GM23338 (cell line): ENCODE measurements around the gene LMO7. TPM values are rescaled to one million over a fixed set of nuclear protein-coding genes. Genes with fewer than 3 reads are reported as not detected.
A peak's percentile ranks its signal among the peaks of the same experiment; 100 is the strongest.

Experiments
- ATAC-seq: fragments of 200-7000 bp; cut with Tn5 transposase; 3 replicates; pipeline ENCODE4 v1.9.1; 2020
- DNase-seq: peaks from one replicate; pipeline ENCODE4 v3.0.0-alpha.2; 2015; ENCODE audit warnings: low spot score
- H2AFZ ChIP-seq: fragments of 200-600 bp; sonication (generic); 2 replicates; pipeline ENCODE4 v1.8.0; 2016; ENCODE audit warnings: antibody characterized with exemption, mild to moderate bottlenecking, moderate library complexity
- H3F3A ChIP-seq: fragments of 200-600 bp; sonication (generic); replicated peaks from 2 replicates; pipeline ENCODE4 v1.8.0; 2017; ENCODE audit warnings: antibody characterized with exemption, mixed run types, low read depth
- H3K27ac ChIP-seq: fragments of 200-600 bp; sonication (generic); 2 replicates; pipeline ENCODE4 v1.6.1; 2016; ENCODE audit warnings: low read depth
- H3K27me3 ChIP-seq: fragments of 200-600 bp; sonication (generic); 2 replicates; pipeline ENCODE4 v1.8.0; 2016; ENCODE audit warnings: mild to moderate bottlenecking, mixed run types, moderate library complexity; ENCODE audit not compliant: insufficient read depth
- H3K36me3 ChIP-seq: fragments of 200-600 bp; sonication (generic); 2 replicates; pipeline ENCODE4 v1.8.0; 2016; ENCODE audit warnings: mild to moderate bottlenecking; ENCODE audit not compliant: insufficient read depth
- H3K4me1 ChIP-seq: fragments of 200-600 bp; sonication (generic); 2 replicates; pipeline ENCODE4 v1.8.0; 2016; ENCODE audit warnings: mild to moderate bottlenecking, moderate library complexity; ENCODE audit not compliant: insufficient read depth
- H3K4me2 ChIP-seq: fragments of 200-600 bp; sonication (generic); 2 replicates; pipeline ENCODE4 v1.7.1; 2017; ENCODE audit warnings: mixed run types
- H3K4me3 ChIP-seq: fragments of 200-600 bp; sonication (generic); 2 replicates; pipeline ENCODE4 v1.6.1; 2016; ENCODE audit warnings: mixed run types
- H3K79me2 ChIP-seq: fragments of 200-600 bp; sonication (generic); replicated peaks from 2 replicates; pipeline ENCODE4 v1.8.0; 2017; ENCODE audit warnings: mild to moderate bottlenecking; ENCODE audit not compliant: insufficient read depth
- H3K9me2 ChIP-seq: fragments of 200-600 bp; sonication (generic); 2 replicates; pipeline ENCODE4 v1.8.0; 2017; ENCODE audit not compliant: insufficient read depth
- H4K20me1 ChIP-seq: fragments of 200-600 bp; sonication (generic); replicated peaks from 2 replicates; pipeline ENCODE4 v1.8.0; 2017; ENCODE audit warnings: mild to moderate bottlenecking; ENCODE audit not compliant: insufficient read depth
- H3K27ac Mint-ChIP-seq: 2 replicates; pipeline ENCODE4 v1.8.0; 2020; ENCODE audit warnings: inconsistent platforms, mild to moderate bottlenecking, moderate library complexity, mixed read lengths
- H3K27me3 Mint-ChIP-seq: 3 replicates; pipeline ENCODE4 v1.8.0; 2022; ENCODE audit warnings: low read depth, mild to moderate bottlenecking, moderate library complexity, mixed read lengths, inconsistent platforms; ENCODE audit not compliant: insufficient read depth, poor library complexity
- H3K36me3 Mint-ChIP-seq: 3 replicates; pipeline ENCODE4 v1.8.0; 2021; ENCODE audit warnings: low read depth, mild to moderate bottlenecking, inconsistent platforms, moderate library complexity, mixed read lengths
- H3K4me1 Mint-ChIP-seq: 3 replicates; pipeline ENCODE4 v1.8.0; 2020; ENCODE audit warnings: mild to moderate bottlenecking, inconsistent platforms, mixed read lengths
- H3K4me3 Mint-ChIP-seq: 3 replicates; pipeline ENCODE4 v1.8.0; 2021; ENCODE audit warnings: moderate library complexity, mild to moderate bottlenecking, inconsistent platforms, mixed read lengths
- H3K9me3 Mint-ChIP-seq: 3 replicates; pipeline ENCODE4 v1.8.0; 2020; ENCODE audit warnings: moderate library complexity, mild to moderate bottlenecking, inconsistent platforms, mixed read lengths
- CREB1 ChIP-seq: fragments of 250-450 bp; sonication (Bioruptor Pico); IDR thresholded peaks from 2 replicates; pipeline ENCODE4 v1.5.0; 2020; ENCODE audit warnings: low read depth, mild to moderate bottlenecking, moderate library complexity
- EZH2 ChIP-seq: fragments of 200-600 bp; sonication (generic); IDR thresholded peaks from one replicate; pipeline ENCODE4 v1.8.0; 2017; ENCODE audit warnings: antibody characterized with exemption, mild to moderate bottlenecking, low read depth; ENCODE audit not compliant: unreplicated experiment
- EZH2phosphoT487 ChIP-seq: fragments of 200-600 bp; sonication (generic); IDR thresholded peaks from one replicate; pipeline ENCODE4 v1.8.1; 2018; ENCODE audit warnings: antibody characterized with exemption; ENCODE audit not compliant: unreplicated experiment
- JUNB ChIP-seq: IDR thresholded peaks from one replicate; pipeline ENCODE4 v1.6.1; 2016; ENCODE audit warnings: antibody characterized with exemption; ENCODE audit not compliant: unreplicated experiment
- NANOG ChIP-seq: IDR thresholded peaks from 2 replicates; pipeline ENCODE4 v1.6.1; 2016; ENCODE audit warnings: antibody characterized with exemption, borderline replicate concordance
- POLR2AphosphoS5 ChIP-seq: IDR thresholded peaks from 2 replicates; pipeline ENCODE4 v1.6.1; 2016; ENCODE audit warnings: antibody characterized with exemption, low read depth
- STAT1 ChIP-seq: IDR thresholded peaks from one replicate; pipeline ENCODE4 v1.6.1; 2016; ENCODE audit warnings: antibody characterized with exemption; ENCODE audit not compliant: unreplicated experiment
- ZNF114 ChIP-seq: fragments of 250-450 bp; sonication (Bioruptor Pico); IDR thresholded peaks from 2 replicates; pipeline ENCODE4 v1.5.0; 2020; ENCODE audit warnings: mild to moderate bottlenecking, moderate library complexity
- ZNF331 ChIP-seq: fragments of 250-450 bp; sonication (Bioruptor Pico); IDR thresholded peaks from 2 replicates; pipeline ENCODE4 v1.5.0; 2020; ENCODE audit warnings: low read depth, mild to moderate bottlenecking, moderate library complexity
- polyA plus RNA-seq: library from polyadenylated mRNA; unstranded; fragments of >200 nt; fragmentation: Nextera tagmentation; extraction: Ambion mirVana; gene quantifications from 2 replicates; pipeline ENCODE4 v1.2.1, GENCODE V29; 2016
- total RNA-seq: library from RNA; depleted of rRNA; stranded (reverse); fragments of >200 nt; shearing (Covaris generic); gene quantifications from 2 replicates; pipeline ENCODE4 v1.2.3, GENCODE V29; 2014
- TF ChIP-seq, protein P1 (sequence below): IDR thresholded peaks from 2 replicates; pipeline ENCODE4 v1.6.1; 2016; ENCODE audit warnings: antibody characterized with exemption
- TF ChIP-seq, protein P2 (sequence below), 2 experiments: fragments of 200-600 bp in 1 of 2; sonication (generic) in 1 of 2; conservative IDR thresholded peaks; 2 replicates each; pipeline versions ENCODE4 v1.5.1 to v1.6.1; 2016 to 2017; ENCODE audit warnings: antibody characterized with exemption in 2 of 2, low read depth in 2 of 2, mild to moderate bottlenecking in 2 of 2, moderate library complexity in 1 of 2
- TF ChIP-seq, protein P3 (sequence below): fragments of 250-450 bp; sonication (Bioruptor Pico); IDR thresholded peaks from 2 replicates; pipeline ENCODE4 v1.5.0; 2020; ENCODE audit warnings: mild to moderate bottlenecking, moderate library complexity

Gene LMO7
- total and polyA plus RNA-seq, 2 experiments from 2014 or later, result 22.3 to 26.9 TPM

DNA sequence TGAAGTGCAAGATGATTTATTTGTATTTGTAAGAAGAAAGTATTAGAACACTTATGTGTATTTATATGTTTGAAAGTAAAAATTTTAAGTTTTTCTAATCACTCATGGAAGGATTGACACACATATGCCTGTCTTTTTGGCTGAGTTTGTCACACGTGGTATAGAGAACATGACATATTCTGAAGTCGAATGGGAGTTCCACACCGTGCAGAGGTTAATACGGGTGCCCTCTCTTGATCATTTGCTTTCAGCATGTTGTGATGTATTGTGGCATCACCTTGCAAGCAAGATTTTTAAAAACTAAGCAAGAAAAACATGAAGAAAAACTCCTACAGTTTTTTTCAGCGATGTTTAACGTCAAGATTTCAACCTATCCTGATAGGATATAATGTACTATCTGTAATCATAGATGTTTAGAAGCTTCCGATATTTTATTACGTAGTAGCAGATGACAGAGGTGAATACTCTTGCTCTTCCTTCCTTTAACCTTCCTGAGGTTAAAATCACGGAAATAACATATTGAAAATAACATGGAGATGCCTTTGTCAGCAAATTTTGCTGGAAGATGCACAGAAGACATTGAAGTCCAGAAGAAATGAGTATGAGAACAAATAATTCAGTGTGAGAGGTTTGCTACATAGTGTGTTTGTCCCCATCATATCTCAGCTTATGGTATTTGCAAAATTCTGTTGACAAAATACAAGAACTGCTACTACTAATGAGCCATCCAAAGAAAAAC lies 231.4 kb downstream of the LMO7 start (continued):
- TF ChIP-seq JUNB, result no peak
- TF ChIP-seq EZH2, result no peak
- TF ChIP-seq ZNF331 (CRISPR knock-in tag), result no peak
- TF ChIP-seq, protein P1, sequence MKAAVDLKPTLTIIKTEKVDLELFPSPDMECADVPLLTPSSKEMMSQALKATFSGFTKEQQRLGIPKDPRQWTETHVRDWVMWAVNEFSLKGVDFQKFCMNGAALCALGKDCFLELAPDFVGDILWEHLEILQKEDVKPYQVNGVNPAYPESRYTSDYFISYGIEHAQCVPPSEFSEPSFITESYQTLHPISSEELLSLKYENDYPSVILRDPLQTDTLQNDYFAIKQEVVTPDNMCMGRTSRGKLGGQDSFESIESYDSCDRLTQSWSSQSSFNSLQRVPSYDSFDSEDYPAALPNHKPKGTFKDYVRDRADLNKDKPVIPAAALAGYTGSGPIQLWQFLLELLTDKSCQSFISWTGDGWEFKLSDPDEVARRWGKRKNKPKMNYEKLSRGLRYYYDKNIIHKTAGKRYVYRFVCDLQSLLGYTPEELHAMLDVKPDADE, result no peak
- TF ChIP-seq STAT1, result no peak

DNA sequence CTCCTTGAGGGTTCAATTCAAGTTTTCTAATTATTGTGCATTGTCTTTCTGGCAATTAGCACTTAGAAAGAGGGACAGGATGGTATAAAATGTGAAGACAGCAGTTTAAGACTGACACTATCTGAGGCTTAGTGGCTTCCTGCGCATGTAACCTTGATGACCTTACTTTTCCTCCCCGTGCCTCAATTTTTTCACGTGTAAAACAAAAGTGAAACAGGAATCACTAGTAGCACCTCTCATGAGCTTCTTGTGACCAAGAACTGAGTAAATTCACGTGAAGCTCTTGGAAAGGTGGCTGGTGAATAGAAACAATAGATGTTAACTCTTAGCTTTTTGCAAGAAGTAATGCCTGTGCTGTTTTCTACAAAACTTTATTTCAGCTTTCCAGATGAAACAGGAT lies 233.9 kb downstream of the LMO7 start:
- no peaks in the 10 kb centered on the region for H3K36me3 ChIP-seq
- no peak overlapping the region for H3K27ac ChIP-seq
- DNase-seq (no peak), ATAC-seq (no peak)
- H3K36me3 Mint-ChIP-seq, result no peaks in the 10 kb centered on the region
- peaks cover 19% of the 10 kb centered on the region for H3K4me1 Mint-ChIP-seq
- H3K27me3 Mint-ChIP-seq, result no peaks in the 10 kb centered on the region
- H2AFZ ChIP-seq, result no peak overlapping the region
- no peaks in the 10 kb centered on the region for H3K27me3 ChIP-seq
- no peaks in the 10 kb centered on the region for H3F3A ChIP-seq
- H3K4me2 ChIP-seq, result peak overlapping the region; percentile 24; the same call in 1 of the 2 replicates
- no peak overlapping the region for H3K4me3 Mint-ChIP-seq
- H3K9me2 ChIP-seq, result no peaks in the 10 kb centered on the region
- H3K9me3 Mint-ChIP-seq, result no peaks in the 10 kb centered on the region
- peak overlapping the region; percentile 24 for H3K27ac Mint-ChIP-seq
- no peaks in the 10 kb centered on the region for H4K20me1 ChIP-seq
- no peaks in the 10 kb centered on the region for H3K79me2 ChIP-seq
- no peak overlapping the region for H3K4me3 ChIP-seq
- H3K4me1 ChIP-seq, result peaks cover 20% of the 10 kb centered on the region
- TF ChIP-seq, protein P1, result no peak
- TF ChIP-seq CREB1 (CRISPR knock-in tag) (no peak), POLR2AphosphoS5 (no peak), NANOG (no peak), STAT1 (no peak), ZNF331 (CRISPR knock-in tag) (no peak), ZNF114 (no peak), EZH2phosphoT487 (no peak), EZH2 (no peak), JUNB (no peak)
- TF ChIP-seq, protein P2, sequence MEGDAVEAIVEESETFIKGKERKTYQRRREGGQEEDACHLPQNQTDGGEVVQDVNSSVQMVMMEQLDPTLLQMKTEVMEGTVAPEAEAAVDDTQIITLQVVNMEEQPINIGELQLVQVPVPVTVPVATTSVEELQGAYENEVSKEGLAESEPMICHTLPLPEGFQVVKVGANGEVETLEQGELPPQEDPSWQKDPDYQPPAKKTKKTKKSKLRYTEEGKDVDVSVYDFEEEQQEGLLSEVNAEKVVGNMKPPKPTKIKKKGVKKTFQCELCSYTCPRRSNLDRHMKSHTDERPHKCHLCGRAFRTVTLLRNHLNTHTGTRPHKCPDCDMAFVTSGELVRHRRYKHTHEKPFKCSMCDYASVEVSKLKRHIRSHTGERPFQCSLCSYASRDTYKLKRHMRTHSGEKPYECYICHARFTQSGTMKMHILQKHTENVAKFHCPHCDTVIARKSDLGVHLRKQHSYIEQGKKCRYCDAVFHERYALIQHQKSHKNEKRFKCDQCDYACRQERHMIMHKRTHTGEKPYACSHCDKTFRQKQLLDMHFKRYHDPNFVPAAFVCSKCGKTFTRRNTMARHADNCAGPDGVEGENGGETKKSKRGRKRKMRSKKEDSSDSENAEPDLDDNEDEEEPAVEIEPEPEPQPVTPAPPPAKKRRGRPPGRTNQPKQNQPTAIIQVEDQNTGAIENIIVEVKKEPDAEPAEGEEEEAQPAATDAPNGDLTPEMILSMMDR (conservative IDR thresholded peaks at IDR 0.05; ENCODE audit: low read depth in 2 of 2), result no peak
- TF ChIP-seq, protein P3, sequence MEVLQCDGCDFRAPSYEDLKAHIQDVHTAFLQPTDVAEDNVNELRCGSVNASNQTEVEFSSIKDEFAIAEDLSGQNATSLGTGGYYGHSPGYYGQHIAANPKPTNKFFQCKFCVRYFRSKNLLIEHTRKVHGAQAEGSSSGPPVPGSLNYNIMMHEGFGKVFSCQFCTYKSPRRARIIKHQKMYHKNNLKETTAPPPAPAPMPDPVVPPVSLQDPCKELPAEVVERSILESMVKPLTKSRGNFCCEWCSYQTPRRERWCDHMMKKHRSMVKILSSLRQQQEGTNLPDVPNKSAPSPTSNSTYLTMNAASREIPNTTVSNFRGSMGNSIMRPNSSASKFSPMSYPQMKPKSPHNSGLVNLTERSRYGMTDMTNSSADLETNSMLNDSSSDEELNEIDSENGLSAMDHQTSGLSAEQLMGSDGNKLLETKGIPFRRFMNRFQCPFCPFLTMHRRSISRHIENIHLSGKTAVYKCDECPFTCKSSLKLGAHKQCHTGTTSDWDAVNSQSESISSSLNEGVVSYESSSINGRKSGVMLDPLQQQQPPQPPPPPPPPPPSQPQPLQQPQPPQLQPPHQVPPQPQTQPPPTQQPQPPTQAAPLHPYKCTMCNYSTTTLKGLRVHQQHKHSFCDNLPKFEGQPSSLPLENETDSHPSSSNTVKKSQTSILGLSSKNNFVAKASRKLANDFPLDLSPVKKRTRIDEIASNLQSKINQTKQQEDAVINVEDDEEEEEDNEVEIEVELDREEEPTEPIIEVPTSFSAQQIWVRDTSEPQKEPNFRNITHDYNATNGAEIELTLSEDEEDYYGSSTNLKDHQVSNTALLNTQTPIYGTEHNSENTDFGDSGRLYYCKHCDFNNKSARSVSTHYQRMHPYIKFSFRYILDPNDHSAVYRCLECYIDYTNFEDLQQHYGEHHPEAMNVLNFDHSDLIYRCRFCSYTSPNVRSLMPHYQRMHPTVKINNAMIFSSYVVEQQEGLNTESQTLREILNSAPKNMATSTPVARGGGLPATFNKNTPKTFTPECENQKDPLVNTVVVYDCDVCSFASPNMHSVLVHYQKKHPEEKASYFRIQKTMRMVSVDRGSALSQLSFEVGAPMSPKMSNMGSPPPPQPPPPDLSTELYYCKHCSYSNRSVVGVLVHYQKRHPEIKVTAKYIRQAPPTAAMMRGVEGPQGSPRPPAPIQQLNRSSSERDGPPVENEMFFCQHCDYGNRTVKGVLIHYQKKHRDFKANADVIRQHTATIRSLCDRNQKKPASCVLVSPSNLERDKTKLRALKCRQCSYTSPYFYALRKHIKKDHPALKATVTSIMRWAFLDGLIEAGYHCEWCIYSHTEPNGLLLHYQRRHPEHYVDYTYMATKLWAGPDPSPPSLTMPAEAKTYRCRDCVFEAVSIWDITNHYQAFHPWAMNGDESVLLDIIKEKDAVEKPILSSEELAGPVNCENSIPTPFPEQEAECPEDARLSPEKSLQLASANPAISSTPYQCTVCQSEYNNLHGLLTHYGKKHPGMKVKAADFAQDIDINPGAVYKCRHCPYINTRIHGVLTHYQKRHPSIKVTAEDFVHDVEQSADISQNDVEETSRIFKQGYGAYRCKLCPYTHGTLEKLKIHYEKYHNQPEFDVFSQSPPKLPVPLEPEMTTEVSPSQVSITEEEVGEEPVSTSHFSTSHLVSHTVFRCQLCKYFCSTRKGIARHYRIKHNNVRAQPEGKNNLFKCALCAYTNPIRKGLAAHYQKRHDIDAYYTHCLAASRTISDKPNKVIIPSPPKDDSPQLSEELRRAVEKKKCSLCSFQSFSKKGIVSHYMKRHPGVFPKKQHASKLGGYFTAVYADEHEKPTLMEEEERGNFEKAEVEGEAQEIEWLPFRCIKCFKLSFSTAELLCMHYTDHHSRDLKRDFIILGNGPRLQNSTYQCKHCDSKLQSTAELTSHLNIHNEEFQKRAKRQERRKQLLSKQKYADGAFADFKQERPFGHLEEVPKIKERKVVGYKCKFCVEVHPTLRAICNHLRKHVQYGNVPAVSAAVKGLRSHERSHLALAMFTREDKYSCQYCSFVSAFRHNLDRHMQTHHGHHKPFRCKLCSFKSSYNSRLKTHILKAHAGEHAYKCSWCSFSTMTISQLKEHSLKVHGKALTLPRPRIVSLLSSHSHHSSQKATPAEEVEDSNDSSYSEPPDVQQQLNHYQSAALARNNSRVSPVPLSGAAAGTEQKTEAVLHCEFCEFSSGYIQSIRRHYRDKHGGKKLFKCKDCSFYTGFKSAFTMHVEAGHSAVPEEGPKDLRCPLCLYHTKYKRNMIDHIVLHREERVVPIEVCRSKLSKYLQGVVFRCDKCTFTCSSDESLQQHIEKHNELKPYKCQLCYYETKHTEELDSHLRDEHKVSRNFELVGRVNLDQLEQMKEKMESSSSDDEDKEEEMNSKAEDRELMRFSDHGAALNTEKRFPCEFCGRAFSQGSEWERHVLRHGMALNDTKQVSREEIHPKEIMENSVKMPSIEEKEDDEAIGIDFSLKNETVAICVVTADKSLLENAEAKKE (CRISPR knock-in tag), result no peak
